ENCODE data around the gene ZNF775.

ZNF775 gene

GRCh38 chr7:150378853-150379440 lies at the start of gene ZNF775:
TSS of gene ZNF775 (plus strand) at chr7:150379330. CDS start at chr7:150388471, 9,141 bp downstream.
- no peak for FAIRE-seq
- peak; percentile 87 for TF ChIP-seq POLR2A (IDR thresholded peaks at IDR 0.05; ENCODE audit: low read depth, low read length)

DNA sequence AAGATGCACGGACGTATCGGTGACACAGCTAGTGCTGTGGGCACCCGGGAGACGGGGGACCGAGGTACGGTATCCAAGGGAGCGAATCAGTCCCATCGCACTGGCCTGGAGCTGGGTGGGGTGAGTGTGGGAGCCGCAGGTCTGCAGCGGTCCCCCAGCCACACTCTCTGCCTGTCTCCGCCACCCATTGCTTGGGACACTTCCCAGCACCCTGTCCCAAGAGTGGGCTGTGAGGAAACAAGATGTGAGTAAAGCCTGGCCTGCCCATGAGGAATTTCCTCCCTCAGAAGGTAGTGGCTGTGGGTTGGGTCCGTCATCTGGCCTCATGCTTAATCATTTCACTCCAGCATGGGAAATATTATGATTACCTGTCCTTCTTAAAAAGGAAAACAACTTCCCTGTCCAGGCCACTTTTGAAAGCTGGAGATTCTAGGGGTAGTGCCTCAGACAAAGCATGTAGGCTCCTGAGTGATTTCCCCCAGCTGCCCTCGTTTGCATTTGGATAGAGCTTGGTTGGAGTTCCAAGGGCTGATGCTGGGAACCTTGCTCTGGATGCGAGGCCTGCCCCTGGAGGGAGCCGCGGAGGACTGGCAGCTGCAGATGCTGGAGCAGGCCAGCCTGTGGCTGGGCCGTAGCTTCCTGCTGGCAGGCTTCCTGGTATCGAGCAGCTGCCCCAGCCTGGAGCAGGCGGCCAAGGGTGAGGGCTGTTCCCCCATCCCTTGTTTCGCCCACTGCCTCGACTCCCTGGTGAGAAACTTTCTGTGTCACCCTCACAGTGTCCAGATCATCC lies 49.6 kb upstream of the ZNF775 start:
- FAIRE-seq (no peak), DNase-seq (ENCODE audit: insufficient read length, low spot score) (no peak)
- TF ChIP-seq POLR2A (IDR thresholded peaks at IDR 0.05; ENCODE audit: low read depth, low read length), result no peak

More at GRCh38 chr7:150378853-150379440, at the start of gene ZNF775:
- peak; percentile 99 for DNase-seq (ENCODE audit: insufficient read length, low spot score)

DNA sequence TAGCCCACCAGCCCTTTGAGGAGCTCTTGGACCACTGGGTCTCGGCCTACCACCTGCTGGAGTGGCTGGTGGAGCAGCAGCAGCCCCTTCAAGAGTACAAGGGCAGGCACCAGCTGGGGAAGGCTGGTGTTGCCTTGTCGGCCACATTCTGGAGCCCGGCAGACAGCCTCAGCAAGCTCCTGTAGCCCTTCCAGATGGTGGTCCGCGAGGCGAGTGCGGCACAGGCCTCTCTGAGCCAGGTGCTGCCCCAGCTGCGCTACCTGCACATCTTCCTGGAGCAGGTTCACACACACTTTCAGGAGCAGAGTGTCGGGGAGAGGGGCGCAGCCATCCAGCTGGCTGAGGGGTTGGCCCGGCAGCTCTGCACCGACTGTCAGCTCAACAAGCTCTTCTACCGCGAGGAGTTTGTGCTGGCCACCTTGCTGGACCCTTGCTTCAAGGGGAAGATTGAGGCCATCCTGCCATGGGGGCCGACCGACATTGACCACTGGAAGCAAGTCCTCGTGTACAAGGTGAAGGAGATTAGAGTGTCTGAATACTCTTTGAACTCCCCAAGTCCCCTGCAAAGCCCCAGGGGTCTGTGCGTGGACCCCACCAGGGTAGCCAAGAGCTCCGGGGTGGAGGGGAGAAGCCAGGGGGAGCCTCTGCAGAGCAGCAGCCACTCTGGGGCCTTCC lies 48.8 kb upstream of the ZNF775 start:
- FAIRE-seq (no peak), DNase-seq (ENCODE audit: insufficient read length, low spot score) (no peak)
- no peak for TF ChIP-seq POLR2A (IDR thresholded peaks at IDR 0.05; ENCODE audit: low read depth, low read length)

- TF ChIP-seq POLR2A (IDR thresholded peaks at IDR 0.05; ENCODE audit: low read depth, low read length), result no peak
- DNase-seq (ENCODE audit: insufficient read length, low spot score) (no peak), FAIRE-seq (no peak)
Observed at GRCh38 chr7:150332852-150333635, 46.1 kb upstream of the ZNF775 start.

GRCh38 chr7:150333659-150334058 lies 45.5 kb upstream of the ZNF775 start:
- FAIRE-seq, result no peak
- DNase-seq (ENCODE audit: insufficient read length, low spot score), result no peak
- TF ChIP-seq POLR2A (IDR thresholded peaks at IDR 0.05; ENCODE audit: low read depth, low read length), result no peak

- DNase-seq (ENCODE audit: insufficient read length, low spot score), result no peak
- TF ChIP-seq POLR2A (IDR thresholded peaks at IDR 0.05; ENCODE audit: low read depth, low read length), result no peak
- no peak for FAIRE-seq
Observed at GRCh38 chr7:150334108-150334507, 45.0 kb upstream of the ZNF775 start.

- FAIRE-seq (no peak), DNase-seq (ENCODE audit: insufficient read length, low spot score) (no peak)
- no peak for TF ChIP-seq POLR2A (IDR thresholded peaks at IDR 0.05; ENCODE audit: low read depth, low read length)
Observed at GRCh38 chr7:150335108-150335773, 43.9 kb upstream of the ZNF775 start.

GRCh38 chr7:150335774-150336112 lies 43.4 kb upstream of the ZNF775 start:
- no peak for DNase-seq (ENCODE audit: insufficient read length, low spot score)
- FAIRE-seq, result no peak
- no peak for TF ChIP-seq POLR2A (IDR thresholded peaks at IDR 0.05; ENCODE audit: low read depth, low read length)

- no peak for DNase-seq (ENCODE audit: insufficient read length, low spot score)
- no peak for FAIRE-seq
- no peak for TF ChIP-seq POLR2A (IDR thresholded peaks at IDR 0.05; ENCODE audit: low read depth, low read length)
Observed at GRCh38 chr7:150336746-150337145, 42.4 kb upstream of the ZNF775 start.

DNA sequence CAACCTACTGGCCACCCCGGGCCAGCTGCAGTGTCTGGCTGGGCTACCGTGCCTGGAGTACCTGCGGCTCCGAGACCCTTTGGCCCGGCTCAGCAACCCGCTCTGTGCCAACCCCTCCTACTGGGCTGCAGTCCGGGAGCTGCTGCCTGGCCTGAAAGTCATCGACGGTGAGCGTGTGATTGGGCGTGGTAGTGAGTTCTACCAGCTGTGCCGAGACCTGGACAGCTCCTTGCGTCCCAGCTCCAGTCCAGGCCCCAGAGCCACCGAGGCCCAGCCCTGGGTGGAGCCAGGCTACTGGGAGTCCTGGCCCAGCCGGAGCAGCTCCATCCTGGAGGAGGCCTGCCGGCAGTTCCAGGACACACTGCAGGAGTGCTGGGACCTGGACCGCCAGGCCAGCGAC lies 42.0 kb upstream of the ZNF775 start:
- no peak for FAIRE-seq
- no peak for DNase-seq (ENCODE audit: insufficient read length, low spot score)
- TF ChIP-seq POLR2A (IDR thresholded peaks at IDR 0.05; ENCODE audit: low read depth, low read length), result no peak

DNA sequence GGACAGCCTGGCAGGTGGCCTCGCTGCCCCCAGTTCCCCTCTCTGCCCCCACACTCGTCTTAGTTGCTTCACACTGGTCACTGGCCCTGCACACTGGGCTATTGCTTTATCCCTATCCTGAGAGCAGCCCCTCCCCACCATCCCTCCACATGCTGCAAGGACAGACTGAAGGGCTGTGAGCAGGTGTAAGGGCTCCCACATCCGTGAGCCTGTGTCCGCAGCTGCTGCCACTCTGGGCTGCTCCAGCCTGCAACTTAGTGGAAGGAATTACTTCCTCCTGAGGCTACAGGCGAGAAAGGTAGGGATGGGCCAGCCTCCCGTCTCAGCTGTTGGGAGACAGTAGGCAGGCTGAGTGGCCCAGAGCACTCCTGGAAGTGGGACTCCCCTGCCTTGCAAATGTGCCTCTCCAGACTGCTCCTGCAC lies 41.5 kb upstream of the ZNF775 start:
- no peak for DNase-seq (ENCODE audit: insufficient read length, low spot score)
- TF ChIP-seq POLR2A (IDR thresholded peaks at IDR 0.05; ENCODE audit: low read depth, low read length), result no peak
- no peak for FAIRE-seq

DNA sequence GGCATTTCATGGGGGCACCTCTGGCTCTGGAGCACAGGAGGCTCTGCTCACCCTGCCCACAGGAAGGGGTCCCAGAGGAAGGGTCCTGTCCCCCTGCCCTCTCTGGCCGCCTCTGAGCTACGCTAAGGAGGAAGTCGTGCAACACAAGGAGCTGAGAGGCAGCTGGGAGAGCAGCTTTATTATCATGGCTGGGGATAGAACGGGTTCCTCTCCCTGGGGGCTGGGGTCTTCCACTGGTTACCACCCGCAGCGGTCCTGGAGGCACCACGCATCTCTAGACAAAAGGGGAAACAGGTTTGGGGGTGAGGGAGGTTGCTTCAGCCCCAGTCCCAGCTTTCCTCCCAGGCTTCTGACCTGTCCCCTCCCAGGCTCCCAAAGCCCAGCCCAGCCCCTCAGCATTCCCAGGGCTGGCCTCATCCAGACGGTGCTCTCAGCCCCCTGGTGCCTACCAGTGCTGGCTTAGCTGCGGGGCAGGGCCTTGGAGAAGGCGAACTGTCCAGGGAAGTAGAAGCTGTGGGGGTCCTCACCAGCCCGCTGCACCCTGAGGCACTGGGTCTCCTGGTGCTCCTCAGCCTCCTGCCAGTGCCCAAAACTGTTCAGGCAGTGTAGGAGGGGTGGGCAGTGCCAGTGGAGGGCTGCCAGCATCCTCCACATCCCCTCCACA lies 40.8 kb upstream of the ZNF775 start:
- FAIRE-seq (no peak), DNase-seq (ENCODE audit: insufficient read length, low spot score) (no peak)
- TF ChIP-seq POLR2A (IDR thresholded peaks at IDR 0.05; ENCODE audit: low read depth, low read length), result no peak

DNA sequence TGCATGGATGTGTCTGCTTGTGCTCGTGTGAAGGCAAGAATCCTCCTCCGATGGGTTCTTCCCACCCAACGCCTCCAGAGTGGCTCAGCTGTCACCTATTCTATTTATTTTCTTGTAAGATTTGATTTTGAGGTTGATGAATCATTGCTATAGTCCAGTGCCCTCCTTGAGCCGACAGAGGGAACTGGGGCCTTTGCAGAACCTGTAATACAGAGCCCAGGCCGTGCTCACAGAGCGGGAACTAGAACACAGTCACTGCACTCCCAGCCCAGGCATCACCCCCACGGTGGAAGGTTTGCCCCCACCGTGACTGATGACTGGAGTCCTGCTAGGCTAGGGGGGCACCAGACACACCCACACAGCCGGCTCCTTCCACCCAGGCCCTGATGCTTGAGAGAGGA lies 39.7 kb upstream of the ZNF775 start:
- TF ChIP-seq POLR2A (IDR thresholded peaks at IDR 0.05; ENCODE audit: low read depth, low read length), result no peak
- DNase-seq (ENCODE audit: insufficient read length, low spot score) (no peak), FAIRE-seq (no peak)
